ENCODE results near the gene SARNP.

The SARNP gene

DNA sequence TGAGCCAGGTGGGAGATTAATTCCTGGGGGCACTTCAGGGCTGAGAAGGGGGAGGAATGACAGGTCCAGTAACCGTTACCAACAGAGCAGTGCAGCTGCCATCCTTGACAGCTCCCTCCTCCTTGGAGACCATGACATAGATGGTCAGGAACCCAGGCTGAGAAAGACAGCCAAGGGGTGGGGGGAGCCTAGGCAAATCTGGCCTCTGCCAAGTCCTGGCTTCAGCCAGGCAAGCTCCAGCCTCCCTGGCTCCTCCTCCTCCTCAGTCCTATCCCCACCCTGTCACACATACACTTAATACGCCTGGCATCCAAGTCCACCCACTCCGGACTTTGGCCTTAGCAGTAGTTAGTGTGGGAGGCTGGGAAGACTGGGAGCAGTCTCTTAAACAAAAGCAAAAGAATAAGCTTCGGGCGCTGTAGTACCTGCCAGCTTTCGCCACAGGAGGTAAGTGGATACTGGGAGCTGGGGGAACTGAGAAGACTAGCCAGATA, 97.4 kb downstream of the SARNP start, which contains the start of gene RDH5:
RDH5 (plus strand) TSS at position 323 of the 494 bp plus-strand sequence. CDS start 792 bp downstream, outside the sequence.
- no peak within 1 kb of the TSS for H3K4me3 ChIP-seq (ENCODE audit: low read depth, low read length)

DNA sequence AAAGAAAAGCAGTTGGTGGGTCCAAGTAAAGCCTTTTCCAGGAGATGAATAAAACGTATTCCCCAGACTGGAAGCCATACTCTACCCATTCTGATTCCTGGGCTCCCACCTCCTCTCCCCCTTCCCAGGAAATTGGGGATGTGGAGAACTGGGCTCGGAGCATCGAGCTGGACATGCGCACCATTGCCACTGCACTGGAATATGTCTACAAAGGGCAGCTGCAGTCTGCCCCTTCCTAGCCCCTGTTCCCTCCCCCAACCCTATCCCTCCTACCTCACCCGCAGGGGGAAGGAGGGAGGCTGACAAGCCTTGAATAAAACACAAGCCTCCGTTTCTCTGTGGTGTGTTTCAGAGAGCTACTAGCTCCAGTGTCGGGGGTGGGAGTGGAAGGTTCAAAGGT, 98.2 kb downstream of the SARNP start:
- no peak overlapping the region for H3K4me3 ChIP-seq (ENCODE audit: low read depth, low read length)
- TF ChIP-seq, protein P1, sequence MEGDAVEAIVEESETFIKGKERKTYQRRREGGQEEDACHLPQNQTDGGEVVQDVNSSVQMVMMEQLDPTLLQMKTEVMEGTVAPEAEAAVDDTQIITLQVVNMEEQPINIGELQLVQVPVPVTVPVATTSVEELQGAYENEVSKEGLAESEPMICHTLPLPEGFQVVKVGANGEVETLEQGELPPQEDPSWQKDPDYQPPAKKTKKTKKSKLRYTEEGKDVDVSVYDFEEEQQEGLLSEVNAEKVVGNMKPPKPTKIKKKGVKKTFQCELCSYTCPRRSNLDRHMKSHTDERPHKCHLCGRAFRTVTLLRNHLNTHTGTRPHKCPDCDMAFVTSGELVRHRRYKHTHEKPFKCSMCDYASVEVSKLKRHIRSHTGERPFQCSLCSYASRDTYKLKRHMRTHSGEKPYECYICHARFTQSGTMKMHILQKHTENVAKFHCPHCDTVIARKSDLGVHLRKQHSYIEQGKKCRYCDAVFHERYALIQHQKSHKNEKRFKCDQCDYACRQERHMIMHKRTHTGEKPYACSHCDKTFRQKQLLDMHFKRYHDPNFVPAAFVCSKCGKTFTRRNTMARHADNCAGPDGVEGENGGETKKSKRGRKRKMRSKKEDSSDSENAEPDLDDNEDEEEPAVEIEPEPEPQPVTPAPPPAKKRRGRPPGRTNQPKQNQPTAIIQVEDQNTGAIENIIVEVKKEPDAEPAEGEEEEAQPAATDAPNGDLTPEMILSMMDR (conservative IDR thresholded peaks at IDR 0.05; ENCODE audit: low read depth, low read length): no peak
- DNase-seq (ENCODE audit: low read depth): no peak

More for the DNA sequence above, 97.4 kb downstream of the SARNP start, which contains the start of gene RDH5:
- TF ChIP-seq, protein P1 (conservative IDR thresholded peaks at IDR 0.05; ENCODE audit: low read depth, low read length): no peak
- DNase-seq (ENCODE audit: low read depth): peak; percentile 46

DNA sequence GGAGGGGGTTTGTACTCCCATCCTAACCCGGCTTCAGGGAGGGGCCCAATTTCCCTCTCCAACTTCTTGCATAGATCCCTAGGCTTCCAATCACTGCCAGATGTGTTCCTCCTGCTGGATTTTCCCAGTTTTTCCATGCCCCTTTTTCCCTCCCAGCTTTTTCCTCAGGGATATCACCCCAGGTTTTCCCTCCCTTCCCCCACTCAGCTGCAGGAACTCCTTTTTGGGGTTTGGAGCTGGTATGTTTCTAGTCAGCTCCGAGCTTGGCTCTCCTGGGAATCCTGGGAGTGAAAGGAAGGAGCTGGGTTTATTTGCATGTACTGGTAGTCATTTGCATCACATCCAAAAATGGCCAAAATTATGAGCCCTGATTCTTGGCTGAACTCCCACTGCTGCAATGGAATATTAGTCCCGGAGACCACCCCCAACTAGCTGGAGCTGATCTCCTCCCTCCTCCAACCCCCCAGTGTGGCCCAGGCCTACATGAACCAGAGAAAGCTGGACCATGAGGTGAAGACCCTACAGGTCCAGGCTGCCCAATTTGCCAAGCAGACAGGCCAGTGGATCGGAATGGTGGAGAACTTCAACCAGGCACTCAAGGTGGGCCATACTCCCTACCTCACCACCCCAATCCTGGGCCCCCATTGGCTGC, 98.8 kb downstream of the SARNP start:
- TF ChIP-seq, protein P1 (conservative IDR thresholded peaks at IDR 0.05; ENCODE audit: low read depth, low read length): no peak
- no peak for DNase-seq (ENCODE audit: low read depth)
- no peak overlapping the region for H3K4me3 ChIP-seq (ENCODE audit: low read depth, low read length)

DNA sequence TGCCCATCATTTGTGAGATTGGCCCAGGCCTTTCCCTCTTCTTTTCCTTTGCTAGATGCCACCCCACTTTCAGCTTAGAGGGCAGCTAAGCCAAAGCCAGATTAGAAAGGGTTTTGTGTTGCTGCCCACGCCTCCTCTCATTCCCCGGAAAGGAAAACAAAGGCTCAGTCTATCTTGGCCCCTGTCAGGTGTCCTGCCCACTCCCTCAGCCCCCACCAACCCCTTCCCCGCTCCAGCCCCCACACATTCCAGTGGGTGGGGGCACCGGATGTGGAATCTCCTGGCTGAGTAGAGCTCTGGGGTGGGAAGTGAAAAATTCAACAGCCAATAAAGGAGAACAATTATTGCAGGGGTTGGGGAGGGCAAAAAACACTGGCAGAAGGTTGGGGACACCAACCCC, 99.5 kb downstream of the SARNP start:
- no peak for DNase-seq (ENCODE audit: low read depth)
- TF ChIP-seq, protein P1 (conservative IDR thresholded peaks at IDR 0.05; ENCODE audit: low read depth, low read length): no peak
- no peak overlapping the region for H3K4me3 ChIP-seq (ENCODE audit: low read depth, low read length)

DNA sequence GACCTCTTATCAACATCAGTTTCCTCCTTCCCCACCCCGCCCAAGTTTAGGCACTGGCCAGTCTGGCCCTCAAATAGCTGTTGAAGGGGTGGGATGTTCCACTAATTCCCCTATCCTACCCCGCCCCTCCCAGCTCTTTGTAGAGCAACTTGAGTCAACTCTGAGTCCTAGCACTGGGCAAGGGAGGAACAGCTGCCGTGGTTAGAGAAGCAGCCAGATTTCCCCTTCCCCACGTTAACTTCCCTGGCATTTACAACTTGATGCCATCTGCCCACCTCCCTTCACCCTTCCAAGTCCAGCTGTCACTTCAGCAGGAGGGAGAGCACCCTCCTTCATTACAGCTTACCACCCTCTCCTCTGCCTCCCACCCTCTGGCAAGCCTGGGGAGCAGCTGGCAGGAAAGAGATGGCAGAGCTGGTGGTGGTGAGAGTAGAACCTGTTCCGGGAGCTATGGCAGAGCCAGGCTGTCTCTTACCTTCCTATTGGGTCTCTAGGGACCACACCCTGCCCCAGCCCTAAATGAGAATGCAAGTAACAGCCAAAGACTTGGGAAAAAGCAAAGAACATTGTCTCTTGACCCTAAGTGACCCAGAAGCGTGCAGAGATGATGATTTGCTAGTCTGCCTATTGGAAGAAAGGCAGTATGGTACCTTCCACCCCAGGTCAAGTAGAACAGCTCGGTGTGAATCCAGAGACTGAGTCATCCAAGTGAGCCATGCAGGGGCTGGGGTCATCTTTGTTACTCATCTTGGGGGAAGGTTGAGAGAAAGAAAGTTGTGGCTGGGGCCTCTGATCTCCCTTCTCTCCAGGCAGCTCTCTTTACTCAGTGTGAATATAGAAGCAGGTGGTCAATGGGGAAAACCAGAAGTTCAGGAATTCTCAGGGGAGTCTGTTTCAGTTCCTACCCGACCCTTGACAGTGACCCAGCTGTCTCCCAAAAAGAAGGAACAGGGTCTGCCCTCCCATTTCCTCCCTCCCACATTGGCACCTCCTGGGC, 100.2 kb downstream of the SARNP start:
- peak; percentile 72 for DNase-seq (ENCODE audit: low read depth)
- H3K4me3 ChIP-seq (ENCODE audit: low read depth, low read length): peak overlapping the region; percentile 78

DNA sequence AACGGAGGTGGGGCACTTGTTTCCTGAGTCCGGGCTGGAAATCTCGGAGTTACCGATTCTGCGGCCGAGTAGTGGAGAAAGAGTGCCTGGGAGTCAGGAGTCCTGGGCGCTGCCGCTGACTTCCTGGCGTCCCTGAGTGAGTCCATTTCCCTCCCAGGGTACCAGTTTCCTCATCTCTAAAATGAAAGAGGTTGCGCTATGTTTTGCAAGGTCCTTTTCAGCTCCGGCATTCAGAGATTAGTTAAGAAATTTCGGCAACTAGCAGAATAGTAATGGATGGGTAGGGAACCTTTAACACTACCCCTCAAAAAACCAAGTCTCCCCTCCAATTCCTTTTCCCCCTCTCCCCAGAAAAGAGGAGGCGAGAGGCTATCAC, 101.0 kb downstream of the SARNP start:
- H3K4me3 ChIP-seq (ENCODE audit: low read depth, low read length): peak overlapping the region; percentile 78
- TF ChIP-seq, protein P1 (conservative IDR thresholded peaks at IDR 0.05; ENCODE audit: low read depth, low read length): no peak
- no peak for DNase-seq (ENCODE audit: low read depth)

More for the DNA sequence above, 100.2 kb downstream of the SARNP start:
- TF ChIP-seq, protein P1 (conservative IDR thresholded peaks at IDR 0.05; ENCODE audit: low read depth, low read length): no peak
